ENCODE measurements around the gene RTF1. TPM values are rescaled to one million over a fixed set of nuclear protein-coding genes. Genes with fewer than 3 reads are reported as not detected.

The RTF1 gene
- total RNA-seq, 2 donors from 2014 or later, result 20.0 to 49.5 TPM

GRCh38 chr15:41482110-41482877 is 65.4 kb downstream of the RTF1 start:
- H3K4me3 ChIP-seq, result no peak overlapping the region
- H3K9me3 ChIP-seq, result no peaks in the 10 kb centered on the region
- DNase-seq (ENCODE audit: low spot score) (no peak), ATAC-seq (ENCODE audit: insufficient number of reproducible peaks, low FRiP score, low read depth) (no peak)
- H3K27ac ChIP-seq, result no peak overlapping the region
- H3K27me3 ChIP-seq (replicated peaks; ENCODE audit: insufficient read depth), result no peaks in the 10 kb centered on the region
- TF ChIP-seq CTCF (IDR thresholded peaks at IDR 0.05), result no peak
- H3K4me1 ChIP-seq (ENCODE audit: control insufficient read depth in 1 of 2, low read depth in 2 of 2), result no peaks in the 10 kb centered on the region
- peaks cover 29% of the 10 kb centered on the region for H3K36me3 ChIP-seq

GRCh38 chr15:41483115-41483514 is 66.2 kb downstream of the RTF1 start:
- Histone ChIP-seq H3K4me1 (ENCODE audit: control insufficient read depth in 1 of 2, low read depth in 2 of 2) (no peaks in the 10 kb centered on the region), H3K36me3 (peaks cover 22% of the 10 kb centered on the region), H3K4me3 (no peak overlapping the region), H3K9me3 (no peaks in the 10 kb centered on the region), H3K27me3 (replicated peaks; ENCODE audit: insufficient read depth) (no peaks in the 10 kb centered on the region), H3K27ac (no peak overlapping the region)
- DNase-seq (ENCODE audit: low spot score) (no peak), ATAC-seq (ENCODE audit: insufficient number of reproducible peaks, low FRiP score, low read depth) (no peak)
- no peak for TF ChIP-seq CTCF (IDR thresholded peaks at IDR 0.05)

GRCh38 chr15:41483519-41483918 is 66.6 kb downstream of the RTF1 start:
- no peaks in the 10 kb centered on the region for H3K4me1 ChIP-seq (ENCODE audit: control insufficient read depth in 1 of 2, low read depth in 2 of 2)
- ATAC-seq (ENCODE audit: insufficient number of reproducible peaks, low FRiP score, low read depth) (no peak), DNase-seq (ENCODE audit: low spot score) (no peak)
- no peak overlapping the region for H3K4me3 ChIP-seq
- peaks cover 22% of the 10 kb centered on the region for H3K36me3 ChIP-seq
- H3K9me3 ChIP-seq, result no peaks in the 10 kb centered on the region
- TF ChIP-seq CTCF (IDR thresholded peaks at IDR 0.05), result no peak
- H3K27me3 ChIP-seq (replicated peaks; ENCODE audit: insufficient read depth), result no peaks in the 10 kb centered on the region
- H3K27ac ChIP-seq, result no peak overlapping the region

- no peak for ATAC-seq (ENCODE audit: insufficient number of reproducible peaks, low FRiP score, low read depth)
- H3K4me3 ChIP-seq, result no peak overlapping the region
- no peak overlapping the region for H3K27ac ChIP-seq
- H3K36me3 ChIP-seq, result peaks cover 16% of the 10 kb centered on the region
- no peak for DNase-seq (ENCODE audit: low spot score)
- no peak for TF ChIP-seq CTCF (IDR thresholded peaks at IDR 0.05)
- H3K9me3 ChIP-seq, result no peaks in the 10 kb centered on the region
- no peaks in the 10 kb centered on the region for H3K27me3 ChIP-seq (replicated peaks; ENCODE audit: insufficient read depth)
- H3K4me1 ChIP-seq (ENCODE audit: control insufficient read depth in 1 of 2, low read depth in 2 of 2), result no peaks in the 10 kb centered on the region
These were observed 68.2 kb downstream of the RTF1 start for GRCh38 chr15:41484937-41485625.

GRCh38 chr15:41486286-41486685 is 69.4 kb downstream of the RTF1 start:
- Histone ChIP-seq H3K27me3 (replicated peaks; ENCODE audit: insufficient read depth) (no peaks in the 10 kb centered on the region), H3K4me1 (ENCODE audit: control insufficient read depth in 1 of 2, low read depth in 2 of 2) (no peaks in the 10 kb centered on the region), H3K9me3 (no peaks in the 10 kb centered on the region), H3K36me3 (peaks cover 7% of the 10 kb centered on the region), H3K27ac (no peak overlapping the region), H3K4me3 (no peak overlapping the region)
- no peak for TF ChIP-seq CTCF (IDR thresholded peaks at IDR 0.05)
- ATAC-seq (ENCODE audit: insufficient number of reproducible peaks, low FRiP score, low read depth) (no peak), DNase-seq (ENCODE audit: low spot score) (no peak)
